Measurements from ENCODE around the gene FARP2.

The FARP2 gene

GRCh38 chr2:241532733-241533601 lies 176.9 kb downstream of the FARP2 start:
- POLR2A ChIA-PET: no interaction called here

GRCh38 chr2:241534293-241534692 lies 178.2 kb downstream of the FARP2 start:
- H3K36me3 ChIP-seq (ENCODE audit: control insufficient read depth in 2 of 2, insufficient read depth in 1 of 2, low read length in 2 of 2): no peaks in the 10 kb centered on the region
- no peak overlapping the region for H3K27ac ChIP-seq (ENCODE audit: extremely low read depth, low read depth, low read length)
- no peak overlapping the region for H3K4me3 ChIP-seq (ENCODE audit: low read depth, low read length)
- POLR2A ChIA-PET: no interaction called here
- CTCF ChIA-PET: no interaction called here
- H3K4me1 ChIP-seq (ENCODE audit: control insufficient read depth, insufficient read depth, low read length): no peaks in the 10 kb centered on the region
- H3K9me3 ChIP-seq (ENCODE audit: control insufficient read depth, insufficient read depth, low read depth, low read length): no peaks in the 10 kb centered on the region
- TF ChIP-seq WT1 (tag by site-specific recombination; IDR thresholded peaks at IDR 0.05) (no peak), ZBTB10 (tag by site-specific recombination; IDR thresholded peaks at IDR 0.05) (no peak), TRIM28 (IDR thresholded peaks at IDR 0.05; ENCODE audit: borderline replicate concordance, low read length) (no peak), KLF7 (tag by site-specific recombination; IDR thresholded peaks at IDR 0.05; ENCODE audit: borderline replicate concordance) (no peak), ZNF211 (tag by site-specific recombination; IDR thresholded peaks at IDR 0.05; ENCODE audit: low read depth) (no peak), ZFP3 (tag by site-specific recombination; IDR thresholded peaks at IDR 0.05; ENCODE audit: low read depth) (no peak), ZNF610 (tag by site-specific recombination; IDR thresholded peaks at IDR 0.05; ENCODE audit: borderline replicate concordance) (no peak), ZBTB7A (tag by site-specific recombination; IDR thresholded peaks at IDR 0.05; ENCODE audit: low read depth) (no peak), ELK4 (IDR thresholded peaks at IDR 0.05; ENCODE audit: borderline replicate concordance, low read depth, low read length) (no peak), YY2 (tag by site-specific recombination; IDR thresholded peaks at IDR 0.05) (no peak), KLF17 (tag by site-specific recombination; IDR thresholded peaks at IDR 0.05) (no peak)

More at GRCh38 chr2:241532733-241533601, 176.9 kb downstream of the FARP2 start:
- Histone ChIP-seq H3K4me3 (ENCODE audit: low read depth, low read length) (no peak overlapping the region), H3K4me1 (ENCODE audit: control insufficient read depth, insufficient read depth, low read length) (no peaks in the 10 kb centered on the region), H3K27ac (ENCODE audit: extremely low read depth, low read depth, low read length) (no peak overlapping the region), H3K9me3 (ENCODE audit: control insufficient read depth, insufficient read depth, low read depth, low read length) (no peaks in the 10 kb centered on the region), H3K36me3 (ENCODE audit: control insufficient read depth in 2 of 2, insufficient read depth in 1 of 2, low read length in 2 of 2) (no peaks in the 10 kb centered on the region)
- TF ChIP-seq ZNF660 (tag by site-specific recombination; IDR thresholded peaks at IDR 0.05) (no peak), SCRT1 (tag by site-specific recombination; IDR thresholded peaks at IDR 0.05; ENCODE audit: borderline replicate concordance) (no peak), ZFP37 (tag by site-specific recombination; IDR thresholded peaks at IDR 0.05) (no peak), ZBTB26 (tag by site-specific recombination; optimal IDR thresholded peaks at IDR 0.05) (no peak), ZNF37A (tag by site-specific recombination; IDR thresholded peaks at IDR 0.05) (no peak), ZNF48 (tag by site-specific recombination; IDR thresholded peaks at IDR 0.05) (no peak), ZNF776 (tag by site-specific recombination; IDR thresholded peaks at IDR 0.05; ENCODE audit: borderline replicate concordance) (no peak), ZNF513 (tag by site-specific recombination; IDR thresholded peaks at IDR 0.05) (no peak), KLF17 (tag by site-specific recombination; IDR thresholded peaks at IDR 0.05) (no peak), ZNF391 (tag by site-specific recombination; IDR thresholded peaks at IDR 0.05; ENCODE audit: borderline replicate concordance, low read depth) (no peak), BCL11A (tag by site-specific recombination; IDR thresholded peaks at IDR 0.05; ENCODE audit: low read depth) (no peak), ZNF639 (tag by site-specific recombination; IDR thresholded peaks at IDR 0.05) (no peak)
- CTCF ChIA-PET: no interaction called here

All from HEK293 (cell line).